ENCODE measurements around the gene TMEM270. TPM values are rescaled to one million over a fixed set of nuclear protein-coding genes. Genes with fewer than 3 reads are reported as not detected.
A peak's percentile ranks its signal among the peaks of the same experiment; 100 is the strongest.

TMEM270 gene
- polyA plus RNA-seq, 2 donors, result not detected

GRCh38 chr7:73870041-73870492 lies 9.1 kb downstream of the TMEM270 start:
- WGBS, 2 donors, result 53 to 62% methylated on average over 15 of the region's 15 CpGs
- H3K36me3 ChIP-seq (ENCODE audit: control insufficient read depth in 2 of 2, insufficient read depth in 2 of 2, low read length in 1 of 2), result no peaks in the 10 kb centered on the region
- H3K27me3 ChIP-seq (ENCODE audit: control insufficient read depth in 1 of 2, insufficient read depth in 2 of 2, low read length in 2 of 2), result no peaks in the 10 kb centered on the region
- no peak overlapping the region for H3K4me3 ChIP-seq (ENCODE audit: low read depth in 1 of 2, low read length in 2 of 2)
- H3K27ac ChIP-seq (ENCODE audit: low read depth in 2 of 2, low read length in 1 of 2), result no peak overlapping the region
- no peaks in the 10 kb centered on the region for H3K9me3 ChIP-seq (ENCODE audit: control insufficient read depth in 2 of 2, insufficient read depth in 1 of 2, low read depth in 1 of 2, low read length in 1 of 2)
- H3K4me1 ChIP-seq (ENCODE audit: control insufficient read depth in 2 of 2, insufficient read depth in 2 of 2, low read length in 1 of 2), result no peaks in the 10 kb centered on the region

DNA sequence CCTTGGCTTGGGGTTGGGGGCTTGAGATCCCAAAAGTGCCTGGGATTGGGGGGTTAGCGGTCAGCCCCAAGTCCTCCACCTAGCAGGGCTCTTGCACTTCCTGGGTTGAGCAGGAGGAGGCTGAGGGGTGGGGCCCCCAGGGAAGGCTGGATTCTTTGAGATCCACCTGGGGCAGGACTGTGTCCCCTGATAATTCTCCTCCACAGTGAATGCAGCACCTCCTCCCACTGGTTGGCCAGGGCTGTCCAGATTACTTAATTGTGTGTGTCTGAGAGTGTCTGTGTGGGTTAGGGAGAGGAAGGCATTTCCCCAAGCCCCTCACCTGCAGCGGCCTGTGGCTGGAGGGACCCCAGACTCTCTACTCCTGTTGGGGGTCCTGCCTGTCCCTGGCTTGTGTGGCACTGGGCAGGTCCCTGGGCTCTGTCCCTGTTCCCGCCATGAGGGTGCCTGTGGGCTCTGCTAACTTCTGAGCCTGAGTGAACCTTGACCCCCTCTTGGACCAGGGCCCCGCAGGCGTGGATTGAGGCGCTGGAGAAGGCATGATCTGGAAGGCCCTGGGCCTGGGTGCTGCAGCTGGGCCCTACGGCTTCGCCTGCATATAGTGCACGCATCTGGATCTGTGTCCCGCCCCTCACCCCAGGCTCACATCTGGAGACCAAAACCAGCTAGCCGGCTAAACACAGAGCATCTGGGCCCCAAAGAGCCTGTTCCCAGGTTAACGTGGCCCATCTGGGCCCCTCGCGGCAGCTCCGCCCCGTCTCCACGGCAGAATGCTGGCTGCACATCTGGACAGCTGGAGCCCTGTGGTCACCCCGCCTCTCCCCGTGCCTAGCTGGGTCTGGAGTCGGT lies 10.4 kb downstream of the TMEM270 start:
- no peaks in the 10 kb centered on the region for H3K9me3 ChIP-seq (ENCODE audit: control insufficient read depth in 2 of 2, insufficient read depth in 1 of 2, low read depth in 1 of 2, low read length in 1 of 2)
- 63 to 66% methylated on average over 20 of the region's 20 CpGs for WGBS, 2 donors
- H3K36me3 ChIP-seq (ENCODE audit: control insufficient read depth in 2 of 2, insufficient read depth in 2 of 2, low read length in 1 of 2), result no peaks in the 10 kb centered on the region
- no peaks in the 10 kb centered on the region for H3K27me3 ChIP-seq (ENCODE audit: control insufficient read depth in 1 of 2, insufficient read depth in 2 of 2, low read length in 2 of 2)
- no peaks in the 10 kb centered on the region for H3K4me1 ChIP-seq (ENCODE audit: control insufficient read depth in 2 of 2, insufficient read depth in 2 of 2, low read length in 1 of 2)
- no peak overlapping the region for H3K27ac ChIP-seq (ENCODE audit: low read depth in 2 of 2, low read length in 1 of 2)
- H3K4me3 ChIP-seq (ENCODE audit: low read depth in 1 of 2, low read length in 2 of 2), result no peak overlapping the region

GRCh38 chr7:73872056-73872908 lies 11.3 kb downstream of the TMEM270 start:
- Histone ChIP-seq H3K27me3 (ENCODE audit: control insufficient read depth in 1 of 2, insufficient read depth in 2 of 2, low read length in 2 of 2) (no peaks in the 10 kb centered on the region), H3K4me1 (ENCODE audit: control insufficient read depth in 2 of 2, insufficient read depth in 2 of 2, low read length in 1 of 2) (no peaks in the 10 kb centered on the region), H3K36me3 (ENCODE audit: control insufficient read depth in 2 of 2, insufficient read depth in 2 of 2, low read length in 1 of 2) (no peaks in the 10 kb centered on the region), H3K4me3 (ENCODE audit: low read depth in 1 of 2, low read length in 2 of 2) (no peak overlapping the region), H3K9me3 (ENCODE audit: control insufficient read depth in 2 of 2, insufficient read depth in 1 of 2, low read depth in 1 of 2, low read length in 1 of 2) (no peaks in the 10 kb centered on the region), H3K27ac (ENCODE audit: low read depth in 2 of 2, low read length in 1 of 2) (no peak overlapping the region)
- 65 to 74% methylated on average over 13 of the region's 13 CpGs for WGBS, 2 donors

DNA sequence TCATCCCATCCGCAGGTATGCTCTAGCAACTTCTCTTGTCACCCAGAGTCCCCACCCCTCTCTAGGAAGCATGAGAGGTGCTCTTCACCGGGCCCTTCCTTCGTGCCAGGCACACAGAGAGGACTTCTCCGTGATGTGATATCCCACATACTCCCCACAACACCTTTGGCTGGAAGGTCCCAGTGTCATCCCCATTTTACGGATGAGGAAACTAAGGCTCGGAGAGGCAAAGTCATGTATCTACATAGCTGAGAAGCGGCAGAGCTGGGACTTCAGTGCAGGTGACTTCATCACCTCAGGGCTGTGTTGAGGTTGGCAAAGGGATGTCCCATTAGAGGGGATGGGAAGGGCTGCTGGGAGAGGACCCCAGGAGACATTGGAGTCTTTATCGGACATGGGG lies 15.4 kb downstream of the TMEM270 start:
- Histone ChIP-seq H3K9me3 (ENCODE audit: control insufficient read depth in 2 of 2, insufficient read depth in 1 of 2, low read depth in 1 of 2, low read length in 1 of 2) (no peaks in the 10 kb centered on the region), H3K36me3 (ENCODE audit: control insufficient read depth in 2 of 2, insufficient read depth in 2 of 2, low read length in 1 of 2) (no peaks in the 10 kb centered on the region), H3K27me3 (ENCODE audit: control insufficient read depth in 1 of 2, insufficient read depth in 2 of 2, low read length in 2 of 2) (no peaks in the 10 kb centered on the region), H3K4me1 (ENCODE audit: control insufficient read depth in 2 of 2, insufficient read depth in 2 of 2, low read length in 1 of 2) (peaks cover 0 to 8% of the 10 kb centered on the region in 2 donors), H3K27ac (ENCODE audit: low read depth in 2 of 2, low read length in 1 of 2) (no peak overlapping the region), H3K4me3 (ENCODE audit: low read depth in 1 of 2, low read length in 2 of 2) (no peak overlapping the region)
- 94 to 95% methylated on average over 8 of the region's 8 CpGs for WGBS, 2 donors

DNA sequence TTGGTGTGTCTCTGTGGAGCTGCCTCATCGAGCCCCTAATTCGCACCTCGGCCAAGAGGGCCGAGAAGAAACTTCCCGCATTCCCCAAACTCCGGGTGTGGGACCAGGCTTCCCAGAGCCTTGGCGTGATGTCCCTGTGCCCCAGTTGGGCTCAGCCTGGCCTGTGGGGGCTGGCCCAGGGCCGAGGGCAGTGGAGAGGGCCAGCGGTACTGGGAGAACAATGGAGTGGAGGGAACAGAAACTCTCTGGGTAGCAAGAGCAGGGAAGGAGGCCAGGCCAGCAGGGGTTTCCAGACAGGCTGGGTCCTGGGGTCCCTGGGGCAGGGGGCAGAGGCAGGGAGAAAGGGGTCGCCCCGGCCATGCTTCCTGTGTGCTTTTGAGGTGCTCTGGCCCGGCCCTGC lies 16.0 kb downstream of the TMEM270 start:
- no peak overlapping the region for H3K27ac ChIP-seq (ENCODE audit: low read depth in 2 of 2, low read length in 1 of 2)
- WGBS, 2 donors, result 84 to 85% methylated on average over 12 of the region's 12 CpGs

DNA sequence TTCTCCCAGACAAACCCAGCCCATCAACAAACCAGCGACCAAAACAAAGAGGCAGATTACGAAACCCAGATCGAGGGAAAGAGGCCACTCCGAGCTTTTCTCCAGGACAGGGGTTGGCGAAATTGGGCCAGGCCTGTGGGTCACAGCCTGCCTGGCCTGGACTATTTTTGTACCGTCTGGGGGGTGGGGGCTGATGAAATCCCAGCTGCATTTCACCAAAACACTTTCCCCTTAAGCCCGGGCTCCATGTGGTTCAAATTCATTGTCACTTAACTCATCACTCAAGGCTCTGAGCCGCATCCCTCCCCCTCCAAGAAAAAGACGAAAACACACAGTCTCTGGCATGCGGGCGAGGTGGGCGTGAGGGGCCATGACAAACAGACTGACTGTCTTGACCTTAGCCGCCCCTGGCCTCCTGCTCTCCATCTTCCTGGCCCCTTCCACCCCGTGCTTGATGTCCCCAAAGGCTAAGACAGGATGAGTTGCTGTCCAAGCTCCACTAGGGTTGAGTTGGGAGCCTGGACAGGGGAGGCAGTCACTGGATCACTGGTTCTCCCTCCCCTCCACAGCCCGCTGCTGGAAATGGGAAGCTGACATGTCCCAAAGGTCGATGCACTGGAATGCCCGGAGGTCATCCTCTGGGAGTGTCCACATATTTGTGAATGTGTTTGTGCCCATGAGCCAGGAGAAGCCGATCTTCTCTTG lies 19.2 kb downstream of the TMEM270 start:
- Histone ChIP-seq H3K9me3 (ENCODE audit: control insufficient read depth in 2 of 2, insufficient read depth in 1 of 2, low read depth in 1 of 2, low read length in 1 of 2) (no peaks in the 10 kb centered on the region), H3K27me3 (ENCODE audit: control insufficient read depth in 1 of 2, insufficient read depth in 2 of 2, low read length in 2 of 2) (no peaks in the 10 kb centered on the region), H3K4me1 (ENCODE audit: control insufficient read depth in 2 of 2, insufficient read depth in 2 of 2, low read length in 1 of 2) (peaks cover 0 to 8% of the 10 kb centered on the region in 2 donors), H3K27ac (ENCODE audit: low read depth in 2 of 2, low read length in 1 of 2) (peak overlapping the region; percentile 18 to 25), H3K4me3 (ENCODE audit: low read depth in 1 of 2, low read length in 2 of 2) (no peak overlapping the region), H3K36me3 (ENCODE audit: control insufficient read depth in 2 of 2, insufficient read depth in 2 of 2, low read length in 1 of 2) (no peaks in the 10 kb centered on the region)
- 53 to 59% methylated on average over 18 of the region's 18 CpGs for WGBS, 2 donors

More for the DNA sequence above, 16.0 kb downstream of the TMEM270 start:
- no peak overlapping the region for H3K4me3 ChIP-seq (ENCODE audit: low read depth in 1 of 2, low read length in 2 of 2)
- no peaks in the 10 kb centered on the region for H3K27me3 ChIP-seq (ENCODE audit: control insufficient read depth in 1 of 2, insufficient read depth in 2 of 2, low read length in 2 of 2)
- peaks cover 0 to 8% of the 10 kb centered on the region in 2 donors for H3K4me1 ChIP-seq (ENCODE audit: control insufficient read depth in 2 of 2, insufficient read depth in 2 of 2, low read length in 1 of 2)
- no peaks in the 10 kb centered on the region for H3K9me3 ChIP-seq (ENCODE audit: control insufficient read depth in 2 of 2, insufficient read depth in 1 of 2, low read depth in 1 of 2, low read length in 1 of 2)
- H3K36me3 ChIP-seq (ENCODE audit: control insufficient read depth in 2 of 2, insufficient read depth in 2 of 2, low read length in 1 of 2), result no peaks in the 10 kb centered on the region

GRCh38 chr7:73880755-73881328 lies 19.9 kb downstream of the TMEM270 start:
- H3K27ac ChIP-seq (ENCODE audit: low read depth in 2 of 2, low read length in 1 of 2), result peak overlapping the region; percentile 24 to 40
- 30 to 51% methylated on average over 13 of the region's 13 CpGs for WGBS, 2 donors
- peaks cover 0 to 8% of the 10 kb centered on the region in 2 donors for H3K4me1 ChIP-seq (ENCODE audit: control insufficient read depth in 2 of 2, insufficient read depth in 2 of 2, low read length in 1 of 2)
- no peaks in the 10 kb centered on the region for H3K9me3 ChIP-seq (ENCODE audit: control insufficient read depth in 2 of 2, insufficient read depth in 1 of 2, low read depth in 1 of 2, low read length in 1 of 2)
- H3K27me3 ChIP-seq (ENCODE audit: control insufficient read depth in 1 of 2, insufficient read depth in 2 of 2, low read length in 2 of 2), result no peaks in the 10 kb centered on the region
- H3K4me3 ChIP-seq (ENCODE audit: low read depth in 1 of 2, low read length in 2 of 2), result no peak overlapping the region
- H3K36me3 ChIP-seq (ENCODE audit: control insufficient read depth in 2 of 2, insufficient read depth in 2 of 2, low read length in 1 of 2), result no peaks in the 10 kb centered on the region

DNA sequence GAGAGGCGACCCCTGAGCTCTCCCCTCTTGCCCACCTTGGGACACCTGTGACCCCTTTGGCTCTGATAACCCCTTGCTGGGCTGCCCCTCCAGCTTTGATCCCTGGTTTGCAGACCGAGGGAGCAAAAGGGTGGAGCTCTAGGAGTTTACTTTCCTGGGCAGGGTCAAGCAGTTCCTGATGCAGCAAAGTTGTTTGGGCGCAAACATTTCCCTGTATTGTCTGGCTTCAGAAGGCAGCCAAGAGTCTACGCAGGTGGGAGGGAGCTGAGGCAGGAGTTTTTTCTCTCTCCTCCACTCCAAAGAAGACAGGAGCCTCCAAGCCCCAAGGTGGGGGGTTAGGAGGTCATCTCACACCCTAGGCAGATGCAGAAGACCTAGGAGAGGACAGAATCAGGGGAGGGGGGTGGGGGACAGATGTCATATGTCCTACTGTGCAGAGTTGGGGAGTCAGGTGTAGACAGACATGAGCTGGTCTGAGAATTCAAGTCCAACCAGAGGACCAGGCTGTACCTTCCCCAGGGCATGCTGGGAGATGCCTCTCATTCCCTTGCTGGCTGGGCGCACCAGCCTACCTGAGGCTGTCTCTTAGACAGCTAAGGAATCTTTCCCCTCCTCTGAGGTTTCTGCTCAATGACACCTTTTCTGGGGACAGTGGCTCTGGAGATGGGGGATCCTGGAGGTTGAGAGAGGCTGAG lies 20.5 kb downstream of the TMEM270 start:
- H3K9me3 ChIP-seq (ENCODE audit: control insufficient read depth in 2 of 2, insufficient read depth in 1 of 2, low read depth in 1 of 2, low read length in 1 of 2), result no peaks in the 10 kb centered on the region
- no peaks in the 10 kb centered on the region for H3K36me3 ChIP-seq (ENCODE audit: control insufficient read depth in 2 of 2, insufficient read depth in 2 of 2, low read length in 1 of 2)
- H3K27ac ChIP-seq (ENCODE audit: low read depth in 2 of 2, low read length in 1 of 2), result peak overlapping the region in 1 of 2 donors; percentile 40
- H3K4me1 ChIP-seq (ENCODE audit: control insufficient read depth in 2 of 2, insufficient read depth in 2 of 2, low read length in 1 of 2), result peaks cover 0 to 12% of the 10 kb centered on the region in 2 donors
- 34 to 39% methylated on average over 5 of the region's 5 CpGs for WGBS, 2 donors
- no peak overlapping the region for H3K4me3 ChIP-seq (ENCODE audit: low read depth in 1 of 2, low read length in 2 of 2)
- no peaks in the 10 kb centered on the region for H3K27me3 ChIP-seq (ENCODE audit: control insufficient read depth in 1 of 2, insufficient read depth in 2 of 2, low read length in 2 of 2)
